HG03460 (cell line): ENCODE data around the gene RASSF7.

Experiments used
- ATAC-seq: cut with Tn5 transposase; IDR thresholded peaks from one replicate; pipeline ENCODE4 v1.9.1; 2021; ENCODE audit not compliant: unreplicated experiment

Gene RASSF7

DNA sequence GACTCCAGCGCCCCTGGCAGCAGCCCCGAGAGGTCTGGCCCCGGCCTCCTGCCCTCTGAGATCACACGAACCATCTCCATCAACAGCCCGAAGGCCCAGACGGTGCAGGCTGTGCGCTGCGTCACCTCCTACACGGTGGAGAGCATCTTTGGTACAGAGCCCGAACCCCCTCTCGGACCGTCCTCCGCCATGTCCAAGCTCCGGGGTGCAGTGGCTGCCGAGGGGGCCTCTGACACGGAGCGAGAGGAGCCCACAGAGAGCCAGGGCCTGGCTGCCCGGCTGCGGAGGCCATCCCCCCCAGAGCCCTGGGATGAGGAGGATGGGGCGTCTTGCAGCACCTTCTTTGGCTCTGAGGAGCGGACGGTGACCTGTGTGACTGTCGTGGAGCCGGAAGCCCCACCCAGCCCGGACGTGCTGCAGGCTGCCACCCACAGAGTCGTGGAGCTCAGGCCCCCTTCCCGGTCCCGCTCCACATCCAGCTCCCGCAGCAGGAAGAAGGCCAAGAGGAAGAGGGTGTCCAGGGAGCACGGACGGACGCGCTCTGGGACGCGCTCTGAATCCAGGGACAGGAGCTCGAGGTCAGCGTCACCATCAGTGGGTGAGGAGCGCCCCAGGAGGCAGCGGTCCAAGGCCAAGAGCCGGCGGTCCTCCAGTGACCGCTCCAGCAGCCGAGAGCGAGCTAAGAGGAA is 47.3 kb downstream of the RASSF7 start:
- ATAC-seq = no peak

DNA sequence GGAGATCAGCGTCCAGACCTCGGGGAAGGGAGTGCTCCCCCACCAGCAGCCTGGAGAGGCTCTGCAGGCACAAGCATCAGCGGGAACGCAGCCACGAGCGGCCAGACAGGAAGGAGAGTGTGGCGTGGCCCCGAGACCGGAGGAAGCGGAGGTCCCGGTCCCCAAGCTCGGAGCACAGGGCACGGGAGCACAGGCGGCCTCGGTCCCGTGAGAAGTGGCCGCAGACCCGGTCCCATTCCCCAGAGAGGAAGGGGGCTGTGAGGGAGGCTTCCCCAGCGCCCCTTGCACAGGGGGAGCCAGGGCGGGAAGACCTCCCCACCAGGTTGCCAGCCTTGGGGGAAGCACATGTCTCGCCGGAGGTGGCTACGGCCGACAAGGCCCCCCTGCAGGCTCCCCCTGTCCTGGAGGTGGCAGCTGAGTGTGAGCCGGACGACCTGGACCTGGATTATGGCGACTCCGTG is 48.1 kb downstream of the RASSF7 start:
- ATAC-seq = no peak

DNA sequence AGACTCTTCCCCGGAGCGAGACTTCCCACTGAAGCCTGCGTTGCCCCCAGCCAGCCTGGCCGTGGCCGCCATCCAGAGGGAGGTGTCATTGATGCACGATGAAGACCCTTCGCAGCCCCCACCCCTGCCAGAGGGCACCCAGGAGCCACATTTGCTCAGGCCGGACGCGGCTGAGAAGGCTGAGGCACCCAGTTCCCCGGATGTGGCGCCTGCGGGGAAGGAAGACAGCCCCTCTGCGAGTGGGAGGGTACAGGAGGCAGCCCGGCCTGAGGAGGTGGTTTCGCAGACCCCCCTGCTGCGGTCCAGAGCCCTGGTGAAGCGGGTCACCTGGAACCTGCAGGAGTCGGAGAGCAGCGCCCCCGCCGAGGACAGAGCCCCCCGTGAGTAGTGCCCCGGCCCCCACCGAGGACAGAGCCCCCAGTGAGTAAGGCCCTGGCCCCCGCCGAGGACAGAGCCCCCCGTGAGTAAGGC is 48.6 kb downstream of the RASSF7 start:
- ATAC-seq = no peak

GRCh38 chr11:610146-610801 is 49.5 kb downstream of the RASSF7 start:
- no peak for ATAC-seq

GRCh38 chr11:611001-611996 is 50.5 kb downstream of the RASSF7 start:
- ATAC-seq = no peak

DNA sequence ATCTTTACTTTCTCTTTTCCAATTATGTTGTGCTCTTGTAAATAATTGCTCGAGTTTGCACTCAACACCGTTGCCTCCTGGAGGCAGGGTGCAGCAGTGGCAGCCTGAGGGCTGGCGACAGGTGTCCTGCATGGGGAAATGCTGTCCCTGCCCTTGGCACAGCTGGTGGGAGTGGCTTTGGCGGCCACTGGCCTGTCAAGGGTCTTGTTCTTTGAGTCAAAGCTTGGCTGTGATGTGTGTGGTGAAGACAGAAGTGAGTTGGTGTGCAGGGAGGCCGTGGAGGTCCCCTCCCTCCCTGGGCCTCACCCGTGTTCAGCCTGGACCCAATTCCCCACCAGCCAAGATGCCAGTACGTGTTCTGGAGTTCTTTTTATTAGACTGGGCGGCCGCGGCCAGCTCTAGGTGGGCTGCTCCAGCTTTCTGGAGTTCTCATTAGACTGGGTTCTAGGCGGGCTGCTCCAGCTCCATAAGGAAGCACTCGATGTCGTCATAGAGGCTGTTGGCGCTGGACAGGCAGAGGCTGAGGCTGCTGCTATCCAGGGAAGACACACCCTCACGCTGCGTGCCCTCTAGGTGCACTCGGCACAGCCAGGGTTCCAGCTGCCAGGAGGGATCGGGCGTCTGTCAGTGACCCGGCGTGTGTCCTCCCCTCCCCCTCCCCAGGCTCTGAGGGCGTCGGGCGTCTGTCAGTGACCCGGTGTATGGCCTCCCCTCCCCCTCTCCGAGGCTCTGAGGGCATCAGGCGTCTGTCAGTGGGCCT is 51.6 kb downstream of the RASSF7 start:
- ATAC-seq = no peak

DNA sequence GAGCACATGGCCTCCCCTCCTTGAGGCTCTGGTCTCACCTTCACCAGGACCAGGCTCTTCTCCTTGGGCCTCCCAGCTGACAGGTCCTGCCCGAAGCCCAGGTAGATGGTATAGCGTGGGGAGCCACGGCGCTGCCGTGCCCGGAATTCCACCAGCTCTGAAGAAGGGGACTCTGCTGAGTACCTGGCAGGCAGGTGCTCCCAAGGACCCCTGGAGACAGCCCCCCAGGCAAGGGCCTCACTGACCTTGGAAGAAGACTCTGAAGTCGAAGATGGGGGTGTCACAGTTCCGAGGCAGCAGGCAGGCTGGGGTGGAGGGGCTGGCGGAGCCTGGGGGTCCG is 52.2 kb downstream of the RASSF7 start:
- no peak for ATAC-seq

- no peak for ATAC-seq
These were observed 52.7 kb downstream of the RASSF7 start for GRCh38 chr11:613369-613968.
